Panc1 (cell line): Measurements from ENCODE around the gene FOCAD.

ENCODE experiments used
- CTCF ChIP-seq: fragments of 450-650 bp; IDR thresholded peaks from 2 replicates; pipeline ENCODE4 v1.5.1; 2017; ENCODE audit warnings: mild to moderate bottlenecking
- POLR2AphosphoS5 ChIP-seq: IDR thresholded peaks from 2 replicates; pipeline ENCODE4 v1.6.1; 2012; ENCODE audit warnings: mild to moderate bottlenecking, low read depth, low read length, moderate library complexity
- SIN3A ChIP-seq: IDR thresholded peaks from 2 replicates; pipeline ENCODE4 v1.6.1; 2012; ENCODE audit warnings: low read depth, mild to moderate bottlenecking, low read length, moderate library complexity, borderline replicate concordance; ENCODE audit not compliant: insufficient read depth
- TCF7L2 ChIP-seq: IDR thresholded peaks from 2 replicates; pipeline ENCODE4 v1.6.1; 2011; ENCODE audit warnings: mild to moderate bottlenecking, low read depth, low read length, inconsistent platforms
- TF ChIP-seq, protein P1 (sequence below), 2 experiments: IDR thresholded peaks; 2 replicates each; pipeline ENCODE4 v1.6.1; 2011 to 2012; ENCODE audit warnings: low read depth in 2 of 2, control low read depth in 1 of 2, low read length in 1 of 2, mild to moderate bottlenecking in 1 of 2, moderate library complexity in 1 of 2; ENCODE audit not compliant: insufficient read depth in 1 of 2

- TF ChIP-seq CTCF = no peak
- no peak for TF ChIP-seq POLR2AphosphoS5
- no peak for TF ChIP-seq TCF7L2
- TF ChIP-seq, protein P1, sequence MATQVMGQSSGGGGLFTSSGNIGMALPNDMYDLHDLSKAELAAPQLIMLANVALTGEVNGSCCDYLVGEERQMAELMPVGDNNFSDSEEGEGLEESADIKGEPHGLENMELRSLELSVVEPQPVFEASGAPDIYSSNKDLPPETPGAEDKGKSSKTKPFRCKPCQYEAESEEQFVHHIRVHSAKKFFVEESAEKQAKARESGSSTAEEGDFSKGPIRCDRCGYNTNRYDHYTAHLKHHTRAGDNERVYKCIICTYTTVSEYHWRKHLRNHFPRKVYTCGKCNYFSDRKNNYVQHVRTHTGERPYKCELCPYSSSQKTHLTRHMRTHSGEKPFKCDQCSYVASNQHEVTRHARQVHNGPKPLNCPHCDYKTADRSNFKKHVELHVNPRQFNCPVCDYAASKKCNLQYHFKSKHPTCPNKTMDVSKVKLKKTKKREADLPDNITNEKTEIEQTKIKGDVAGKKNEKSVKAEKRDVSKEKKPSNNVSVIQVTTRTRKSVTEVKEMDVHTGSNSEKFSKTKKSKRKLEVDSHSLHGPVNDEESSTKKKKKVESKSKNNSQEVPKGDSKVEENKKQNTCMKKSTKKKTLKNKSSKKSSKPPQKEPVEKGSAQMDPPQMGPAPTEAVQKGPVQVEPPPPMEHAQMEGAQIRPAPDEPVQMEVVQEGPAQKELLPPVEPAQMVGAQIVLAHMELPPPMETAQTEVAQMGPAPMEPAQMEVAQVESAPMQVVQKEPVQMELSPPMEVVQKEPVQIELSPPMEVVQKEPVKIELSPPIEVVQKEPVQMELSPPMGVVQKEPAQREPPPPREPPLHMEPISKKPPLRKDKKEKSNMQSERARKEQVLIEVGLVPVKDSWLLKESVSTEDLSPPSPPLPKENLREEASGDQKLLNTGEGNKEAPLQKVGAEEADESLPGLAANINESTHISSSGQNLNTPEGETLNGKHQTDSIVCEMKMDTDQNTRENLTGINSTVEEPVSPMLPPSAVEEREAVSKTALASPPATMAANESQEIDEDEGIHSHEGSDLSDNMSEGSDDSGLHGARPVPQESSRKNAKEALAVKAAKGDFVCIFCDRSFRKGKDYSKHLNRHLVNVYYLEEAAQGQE (IDR thresholded peaks at IDR 0.05; ENCODE audit: insufficient read depth in 1 of 2, low read depth in 2 of 2, low read length in 1 of 2) = no peak
- TF ChIP-seq SIN3A = no peak
Measured at GRCh38 chr9:20701060-20701459, 17.0 kb downstream of the FOCAD start.
